H1 (cell line): Measurements from ENCODE around the gene CUX1. TPM values are rescaled to one million over a fixed set of nuclear protein-coding genes. Genes with fewer than 3 reads are reported as not detected.

Source experiments
- CTCF ChIA-PET: fragments of 300-600 bp; sonication (Branson Sonifier 250); formaldehyde crosslinking; loops from one replicate; lab custom pipeline; 2021; ENCODE audit not compliant: partially characterized antibody; lab: Charles Lee
- POLR2A ChIA-PET: fragments of 300-600 bp; sonication (Branson Sonifier 250); formaldehyde crosslinking; loops from one replicate; lab custom pipeline; 2021; ENCODE audit warnings: inconsistent platforms; ENCODE audit not compliant: partially characterized antibody; lab: Charles Lee
- DNase-seq, 2 experiments: peaks; one replicate each; pipeline versions ENCODE4 v3.0.0 to v3.0.0-alpha.2; 2010 to 2022; ENCODE audit warnings: low spot score in 2 of 2, low read depth in 1 of 2, mixed read lengths in 1 of 2
- FAIRE-seq: peaks from 2 replicates; lab custom pipeline; 2011; peaks lifted over from hg19 to GRCh38; lab: Jason Lieb, UNC
- H2AFZ ChIP-seq: 2 replicates; pipeline ENCODE4 v1.8.1; 2012; ENCODE audit warnings: low read length, inconsistent platforms
- H2AK5ac ChIP-seq: 2 replicates; pipeline ENCODE4 v1.6.1; 2013; ENCODE audit warnings: low read depth, low read length
- H2BK120ac ChIP-seq: replicated peaks from 2 replicates; pipeline ENCODE3; 2013; ENCODE audit warnings: low read depth, low read length, inconsistent platforms
- H2BK12ac ChIP-seq: 2 replicates; pipeline ENCODE4 v1.6.1; 2013; ENCODE audit warnings: low read depth, low read length
- H2BK15ac ChIP-seq: 2 replicates; pipeline ENCODE4 v1.6.1; 2013; ENCODE audit warnings: low read length
- H2BK20ac ChIP-seq: 2 replicates; pipeline ENCODE4 v1.6.1; 2013; ENCODE audit warnings: low read length
- H2BK5ac ChIP-seq: 2 replicates; pipeline ENCODE4 v1.6.1; 2013; ENCODE audit warnings: low read depth, low read length
- H3K14ac ChIP-seq: 2 replicates; pipeline ENCODE4 v1.6.1; 2013; ENCODE audit warnings: inconsistent platforms; ENCODE audit not compliant: insufficient read length
- H3K18ac ChIP-seq: 2 replicates; pipeline ENCODE4 v1.6.1; 2013; ENCODE audit warnings: low read length; ENCODE audit errors: extremely low read depth
- H3K23ac ChIP-seq: 2 replicates; pipeline ENCODE4 v1.6.1; 2013; ENCODE audit warnings: inconsistent platforms; ENCODE audit not compliant: insufficient read length
- H3K23me2 ChIP-seq: 2 replicates; pipeline ENCODE4 v1.6.1; 2013; ENCODE audit warnings: low read depth, low read length
- H3K27ac ChIP-seq: 2 replicates; pipeline ENCODE4 v1.6.1; 2011; ENCODE audit warnings: low read depth, low read length, inconsistent platforms
- H3K27me3 ChIP-seq, 4 experiments: replicated peaks in 1 of 4; 1 replicate in 1 of 4; 2 replicates in 3 of 4; pipeline versions ENCODE4 v1.6.1 to v1.8.1; 2011 to 2013; ENCODE audit warnings: low read length in 3 of 4, mild to moderate bottlenecking in 3 of 4, inconsistent platforms in 2 of 4, mixed read lengths in 2 of 4, moderate library complexity in 1 of 4; ENCODE audit not compliant: control insufficient read depth in 3 of 4, insufficient read depth in 3 of 4; ENCODE audit errors: extremely low read depth in 1 of 4
- H3K36me3 ChIP-seq, 4 experiments: 2 replicates each; pipeline versions ENCODE4 v1.6.1 to v1.8.1; 2011 to 2013; ENCODE audit warnings: mild to moderate bottlenecking in 4 of 4, low read length in 3 of 4, moderate library complexity in 2 of 4, control low read depth in 1 of 4, inconsistent platforms in 1 of 4; ENCODE audit not compliant: insufficient read depth in 4 of 4, control insufficient read depth in 2 of 4
- H3K4ac ChIP-seq: replicated peaks from 2 replicates; pipeline ENCODE3; 2013; ENCODE audit warnings: low read length, low read depth, mixed read lengths, inconsistent platforms; ENCODE audit not compliant: insufficient read length
- H3K4me1 ChIP-seq, 4 experiments: replicated peaks in 1 of 4; 1 replicate in 1 of 4; 2 replicates in 3 of 4; pipeline versions ENCODE4 v1.6.1 to v1.8.1; 2011 to 2013; ENCODE audit warnings: low read length in 3 of 4, inconsistent platforms in 2 of 4, mixed read lengths in 1 of 4; ENCODE audit not compliant: insufficient read depth in 4 of 4, control insufficient read depth in 3 of 4
- H3K4me2 ChIP-seq, 2 experiments: 2 replicates each; pipeline versions ENCODE4 v1.6.1 to v1.8.1; 2011 to 2013; ENCODE audit warnings: low read depth in 2 of 2, low read length in 2 of 2, control low read depth in 1 of 2, inconsistent platforms in 1 of 2, mild to moderate bottlenecking in 1 of 2; ENCODE audit not compliant: insufficient read depth in 1 of 2
- H3K4me3 ChIP-seq, 4 experiments: fragments of 200-600, 300-600 bp in 1 of 4; sonication (generic), shearing (Covaris generic), sonication (Bioruptor Twin) in 1 of 4; 2 replicates each; pipeline versions ENCODE4 v1.5.1 to v1.8.1; 2011 to 2016; ENCODE audit warnings: low read length in 4 of 4, low read depth in 3 of 4, control low read depth in 2 of 4, inconsistent platforms in 2 of 4, mild to moderate bottlenecking in 2 of 4, mixed read lengths in 1 of 4, moderate library complexity in 1 of 4; ENCODE audit not compliant: insufficient read depth in 2 of 4; ENCODE audit errors: extremely low read depth in 1 of 4
- H3K56ac ChIP-seq: replicated peaks from 2 replicates; pipeline ENCODE3; 2013; ENCODE audit warnings: low read depth, mild to moderate bottlenecking, mixed read lengths, low read length, inconsistent platforms; ENCODE audit not compliant: insufficient read length
- H3K79me1 ChIP-seq: 2 replicates; pipeline ENCODE4 v1.6.1; 2013; ENCODE audit warnings: low read depth, low read length, control low read depth
- H3K79me2 ChIP-seq, 2 experiments: 2 replicates each; pipeline versions ENCODE4 v1.6.1 to v1.8.1; 2012 to 2013; ENCODE audit warnings: low read length in 2 of 2, mild to moderate bottlenecking in 2 of 2, inconsistent platforms in 1 of 2; ENCODE audit not compliant: insufficient read depth in 2 of 2, control insufficient read depth in 1 of 2
- H3K9ac ChIP-seq, 4 experiments: replicated peaks in 1 of 4; 1 replicate in 1 of 4; 2 replicates in 3 of 4; pipeline versions ENCODE4 v1.6.1 to v1.8.1; 2011 to 2013; ENCODE audit warnings: low read depth in 3 of 4, low read length in 3 of 4, control low read depth in 2 of 4, mild to moderate bottlenecking in 2 of 4, moderate library complexity in 2 of 4, inconsistent platforms in 1 of 4; ENCODE audit errors: extremely low read depth in 1 of 4
- H3K9me3 ChIP-seq, 2 experiments: 2 replicates each; pipeline versions ENCODE4 v1.6.1 to v1.8.1; 2012 to 2013; ENCODE audit warnings: mild to moderate bottlenecking in 2 of 2, moderate library complexity in 2 of 2, control low read depth in 1 of 2, inconsistent platforms in 1 of 2, low read depth in 1 of 2, low read length in 1 of 2, mixed read lengths in 1 of 2; ENCODE audit not compliant: insufficient read depth in 2 of 2
- H4K20me1 ChIP-seq, 2 experiments: replicated peaks in 1 of 2; 2 replicates each; pipeline versions ENCODE3 to v1.8.1; 2011 to 2013; ENCODE audit warnings: inconsistent platforms in 2 of 2, low read length in 2 of 2, mild to moderate bottlenecking in 1 of 2; ENCODE audit not compliant: insufficient read depth in 2 of 2, control insufficient read depth in 1 of 2
- H4K5ac ChIP-seq: 2 replicates; pipeline ENCODE4 v1.6.1; 2013; ENCODE audit warnings: low read length, low read depth, mixed read lengths, inconsistent platforms; ENCODE audit not compliant: insufficient read length
- H4K8ac ChIP-seq: 2 replicates; pipeline ENCODE4 v1.8.0; 2013; ENCODE audit warnings: mild to moderate bottlenecking, moderate library complexity, low read length, inconsistent platforms; ENCODE audit not compliant: insufficient read depth; ENCODE audit errors: extremely low read depth
- H4K91ac ChIP-seq: replicated peaks from 2 replicates; pipeline ENCODE3; 2013; ENCODE audit warnings: low read length, mixed read lengths, inconsistent platforms; ENCODE audit not compliant: insufficient read length
- CHD2 ChIP-seq: IDR thresholded peaks from 2 replicates; pipeline ENCODE4 v1.6.1; 2012; ENCODE audit warnings: low read length, improper control_type of control experiment
- GABPA ChIP-seq: IDR thresholded peaks from 2 replicates; pipeline ENCODE4 v1.6.1; 2011; ENCODE audit warnings: mild to moderate bottlenecking, low read length, moderate library complexity, borderline replicate concordance; ENCODE audit not compliant: insufficient read depth
- KDM4A ChIP-seq: IDR thresholded peaks from one replicate; pipeline ENCODE4 v1.7.1; 2012; ENCODE audit warnings: low read depth, mild to moderate bottlenecking, moderate library complexity, low read length, inconsistent platforms; ENCODE audit not compliant: severe bottlenecking
- SP1 ChIP-seq: IDR thresholded peaks from 2 replicates; pipeline ENCODE4 v1.6.1; 2011; ENCODE audit warnings: low read depth, low read length
- SP2 ChIP-seq: IDR thresholded peaks from 2 replicates; pipeline ENCODE4 v1.6.1; 2012; ENCODE audit warnings: mild to moderate bottlenecking, low read length, inconsistent platforms
- WGBS, 2 experiments: shearing (Covaris generic) in 1 of 2; methylation state at CpG; one replicate each; pipeline versions ENCODE4 v1.1.6 to v1.1.7; 2013 to 2015; ENCODE audit warnings: low lambda C conversion rate in 2 of 2, mixed read lengths in 2 of 2, inconsistent platforms in 1 of 2, low coverage in 1 of 2, missing lambda C conversion rate in 1 of 2; ENCODE audit not compliant: insufficient replicate concordance in 2 of 2, insufficient coverage in 1 of 2, insufficient read length in 1 of 2; ENCODE audit errors: extremely low coverage in 1 of 2, missing lambda C conversion rate in 1 of 2; 5-methylcytosine and 5-hydroxymethylcytosine counted together
- polyA plus RNA-seq, 7 experiments: library from polyadenylated mRNA; depleted of rRNA in 3 of 7; stranded (reverse) in 5 of 7; unstranded in 2 of 7; fragments of >200 nt in 5 of 7; fragments of 200-250 nt in 2 of 7; gene quantifications; 1 replicate in 5 of 7; 2 replicates in 1 of 7; 4 replicates in 1 of 7; pipeline versions ENCODE4 v1.2.1 to v1.2.3, GENCODE V29; 2011 to 2013; ENCODE audit warnings: missing spikeins in 2 of 7, mixed read lengths in 2 of 7
- total RNA-seq: library from RNA; stranded (reverse); fragmentation: NEBNext Ultra II Directional; extraction: Animal tissue kit (Norgen Biotek cat#: 25700); gene quantifications from 2 replicates; pipeline ENCODE4 v1.2.1, GENCODE V29; 2021

The CUX1 gene
- total and polyA plus RNA-seq, 2 of the 8 experiments (the other 6 are each of a cell fraction or from before 2014, with no cell fraction given), result 21.6 to 65.9 TPM

DNA sequence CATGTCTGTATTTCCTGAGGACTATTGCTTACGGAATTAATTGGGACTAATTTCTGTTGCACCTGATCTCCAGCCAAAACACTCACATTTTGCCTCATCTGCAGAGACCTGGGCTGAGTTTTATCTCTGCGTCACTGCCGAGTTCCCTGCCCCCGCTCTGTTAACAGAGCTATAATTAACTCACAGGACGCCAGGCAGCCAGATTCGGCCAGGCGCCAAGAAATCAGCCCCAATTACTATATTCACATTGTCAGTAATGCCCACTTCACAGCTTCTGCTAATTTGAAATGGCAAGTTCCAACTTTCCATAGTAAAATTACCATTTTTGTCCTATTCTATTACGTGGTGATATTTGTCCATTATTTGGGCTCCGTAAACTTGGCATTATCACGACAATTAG, 130.5 kb downstream of the CUX1 start:
- H3K18ac ChIP-seq, result no peak overlapping the region
- CTCF ChIA-PET, result interaction anchor here (1.1 to 1.7 kb wide), 3 partner anchors 12 to 78 kb away, joined by 3 to 6 read pairs (median 3); no protein-coding TSS in a partner anchor
- no peak overlapping the region for H3K23ac ChIP-seq
- POLR2A ChIA-PET, result interaction anchor here (1.0 to 1.7 kb wide), 2 partner anchors 11 to 12 kb away, joined by 3 to 7 read pairs; no protein-coding TSS in a partner anchor
- no peak overlapping the region for H3K4ac ChIP-seq
- DNase-seq (no peak), FAIRE-seq (no peak)
- no peak overlapping the region for H2BK5ac ChIP-seq
- H3K4me3 ChIP-seq, result no peak overlapping the region
- H3K9ac ChIP-seq, result no peak overlapping the region
- H4K8ac ChIP-seq, result no peak overlapping the region
- no peak overlapping the region for H3K14ac ChIP-seq
- no peak overlapping the region for H2BK15ac ChIP-seq
- H3K27ac ChIP-seq, result no peak overlapping the region
- peaks cover 15% of the 10 kb centered on the region for H3K79me1 ChIP-seq
- H3K4me2 ChIP-seq, result peak overlapping the region in 1 of 2 experiments; percentile 24; a peak in 1 of 4 replicates
- peaks cover 0 to 17% (median 8%) of the 10 kb centered on the region in 4 experiments; a peak in 6 of 7 replicates for H3K4me1 ChIP-seq
- no peaks in the 10 kb centered on the region for H3K23me2 ChIP-seq
- 78% methylated on average over 10 of the region's 10 CpGs; no CpG with 5 or more reads in 1 of the 2 experiments for WGBS, 2 experiments
- H2AK5ac ChIP-seq, result no peak overlapping the region
- H4K20me1 ChIP-seq, result peaks cover 0 to 2% of the 10 kb centered on the region in 2 experiments
- no peak overlapping the region for H2BK120ac ChIP-seq
- H4K5ac ChIP-seq, result no peak overlapping the region
- H4K91ac ChIP-seq, result no peak overlapping the region
- H3K56ac ChIP-seq, result no peak overlapping the region
- H2BK20ac ChIP-seq, result no peak overlapping the region
- H3K36me3 ChIP-seq, result no peaks in the 10 kb centered on the region
- H2AFZ ChIP-seq, result no peak overlapping the region
- no peak overlapping the region for H2BK12ac ChIP-seq
- H3K79me2 ChIP-seq, result peaks cover 3 to 78% of the 10 kb centered on the region in 2 experiments
- no peaks in the 10 kb centered on the region for H3K9me3 ChIP-seq
- H3K27me3 ChIP-seq, result no peaks in the 10 kb centered on the region
- TF ChIP-seq SP2 (no peak), CHD2 (no peak), GABPA (no peak), SP1 (no peak), KDM4A (no peak)
